ENCODE data around the gene MYO7B. TPM values are rescaled to one million over a fixed set of nuclear protein-coding genes. Genes with fewer than 3 reads are reported as not detected.

MYO7B gene
- total RNA-seq, 1 donor = 0.18 TPM

DNA sequence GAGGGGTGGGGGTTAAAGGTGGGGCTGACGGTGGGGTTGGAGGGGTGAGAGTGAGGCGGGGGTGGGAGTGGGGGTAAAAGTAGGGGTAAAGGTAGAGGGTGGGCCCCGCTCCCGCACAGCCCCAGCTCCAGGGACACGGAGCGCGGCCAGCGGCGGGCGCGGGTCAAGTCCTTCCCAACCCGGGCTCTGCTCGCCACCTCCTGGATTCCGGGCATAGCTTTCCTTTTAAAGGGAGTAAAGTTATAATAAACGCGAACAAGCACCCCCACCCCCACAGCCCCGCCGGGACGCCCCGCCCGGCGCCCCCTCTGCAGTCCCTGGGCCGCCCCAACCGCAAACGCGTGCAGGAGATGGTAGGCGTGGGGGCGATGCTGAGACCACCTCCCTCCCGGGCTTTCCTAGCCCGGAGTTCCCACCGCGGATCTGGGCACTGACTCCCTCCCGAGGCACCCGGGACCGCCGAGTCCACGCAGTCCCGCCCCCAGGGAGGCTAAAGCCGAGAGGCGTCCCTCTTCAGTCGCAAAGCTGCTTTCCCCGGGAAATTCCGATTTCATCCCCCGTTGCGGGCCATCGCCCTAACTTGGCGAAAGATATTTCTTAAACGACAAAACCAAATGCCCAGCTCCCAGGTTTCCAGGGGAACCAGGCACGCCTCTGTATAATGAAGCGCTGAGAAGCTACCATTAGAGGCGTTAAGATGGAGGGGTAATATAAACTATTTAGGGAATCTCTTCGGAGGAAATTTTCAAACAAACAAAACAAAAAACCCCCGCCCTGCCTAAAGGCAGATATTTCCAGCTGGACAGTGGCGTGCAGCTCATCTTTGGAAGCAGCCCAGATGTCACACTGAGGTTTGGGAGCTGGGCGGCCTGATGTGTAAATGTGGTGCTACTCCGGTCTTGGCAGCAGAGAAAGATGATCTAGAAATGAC lies 140.1 kb downstream of the MYO7B start, which contains the start of gene LIMS2:
Gene LIMS2, minus strand, starts transcription at position 200 of the 931 bp plus-strand sequence. CDS start 506 bp downstream, outside the sequence.
- peak; percentile 44 for DNase-seq (ENCODE audit: low read depth)
- H3K4me3 ChIP-seq (ENCODE audit: low read depth, low read length) = peak within 1 kb of the TSS; percentile 66
- TF ChIP-seq, protein P1, sequence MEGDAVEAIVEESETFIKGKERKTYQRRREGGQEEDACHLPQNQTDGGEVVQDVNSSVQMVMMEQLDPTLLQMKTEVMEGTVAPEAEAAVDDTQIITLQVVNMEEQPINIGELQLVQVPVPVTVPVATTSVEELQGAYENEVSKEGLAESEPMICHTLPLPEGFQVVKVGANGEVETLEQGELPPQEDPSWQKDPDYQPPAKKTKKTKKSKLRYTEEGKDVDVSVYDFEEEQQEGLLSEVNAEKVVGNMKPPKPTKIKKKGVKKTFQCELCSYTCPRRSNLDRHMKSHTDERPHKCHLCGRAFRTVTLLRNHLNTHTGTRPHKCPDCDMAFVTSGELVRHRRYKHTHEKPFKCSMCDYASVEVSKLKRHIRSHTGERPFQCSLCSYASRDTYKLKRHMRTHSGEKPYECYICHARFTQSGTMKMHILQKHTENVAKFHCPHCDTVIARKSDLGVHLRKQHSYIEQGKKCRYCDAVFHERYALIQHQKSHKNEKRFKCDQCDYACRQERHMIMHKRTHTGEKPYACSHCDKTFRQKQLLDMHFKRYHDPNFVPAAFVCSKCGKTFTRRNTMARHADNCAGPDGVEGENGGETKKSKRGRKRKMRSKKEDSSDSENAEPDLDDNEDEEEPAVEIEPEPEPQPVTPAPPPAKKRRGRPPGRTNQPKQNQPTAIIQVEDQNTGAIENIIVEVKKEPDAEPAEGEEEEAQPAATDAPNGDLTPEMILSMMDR (IDR thresholded peaks at IDR 0.05; ENCODE audit: insufficient read depth, low read length) = peak; percentile 41

DNA sequence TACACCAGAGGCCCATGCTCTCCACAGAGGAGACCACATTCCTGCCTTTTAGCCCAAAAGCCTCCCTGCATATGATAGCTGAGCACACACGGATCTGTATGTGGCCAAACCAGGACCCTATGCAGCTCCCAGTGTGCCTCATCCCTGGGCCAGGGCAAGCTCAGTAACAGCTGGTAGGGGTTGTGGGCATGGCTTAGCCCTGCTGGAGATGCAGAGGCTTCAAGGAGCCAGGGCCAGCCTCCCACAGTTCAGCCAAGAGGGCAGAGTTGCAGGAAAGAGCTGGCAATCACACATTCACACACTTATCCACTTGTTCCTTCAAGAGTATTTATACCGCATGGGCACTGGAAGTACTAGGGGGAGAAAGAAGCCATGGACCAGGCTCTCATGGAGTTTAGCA lies 141.4 kb downstream of the MYO7B start:
- no peak for DNase-seq (ENCODE audit: low read depth)
- TF ChIP-seq, protein P1 (IDR thresholded peaks at IDR 0.05; ENCODE audit: insufficient read depth, low read length) = no peak
- H3K4me3 ChIP-seq (ENCODE audit: low read depth, low read length) = no peak overlapping the region

DNA sequence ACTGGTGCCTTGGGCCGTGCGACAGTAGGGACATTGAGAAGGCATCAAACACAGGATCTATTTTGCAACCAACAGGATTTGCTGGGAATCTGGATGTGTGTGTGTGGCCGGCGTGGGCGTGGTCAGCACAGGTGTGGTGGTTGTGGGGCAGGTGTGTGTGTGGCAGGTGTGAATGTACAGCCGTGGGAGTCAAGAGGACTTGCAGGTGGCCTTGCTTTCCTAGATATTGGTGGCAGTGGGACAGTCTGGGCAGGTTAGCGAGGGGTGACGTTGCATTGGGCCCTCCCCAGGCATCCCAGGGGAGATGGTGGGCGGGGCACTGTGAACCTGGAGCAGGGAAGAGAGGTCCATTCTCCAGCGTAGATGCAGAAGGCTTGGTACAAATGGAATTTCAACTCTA lies 143.0 kb downstream of the MYO7B start:
- DNase-seq (ENCODE audit: low read depth) = no peak
- no peak overlapping the region for H3K4me3 ChIP-seq (ENCODE audit: low read depth, low read length)
- TF ChIP-seq, protein P1 (IDR thresholded peaks at IDR 0.05; ENCODE audit: insufficient read depth, low read length) = no peak

DNA sequence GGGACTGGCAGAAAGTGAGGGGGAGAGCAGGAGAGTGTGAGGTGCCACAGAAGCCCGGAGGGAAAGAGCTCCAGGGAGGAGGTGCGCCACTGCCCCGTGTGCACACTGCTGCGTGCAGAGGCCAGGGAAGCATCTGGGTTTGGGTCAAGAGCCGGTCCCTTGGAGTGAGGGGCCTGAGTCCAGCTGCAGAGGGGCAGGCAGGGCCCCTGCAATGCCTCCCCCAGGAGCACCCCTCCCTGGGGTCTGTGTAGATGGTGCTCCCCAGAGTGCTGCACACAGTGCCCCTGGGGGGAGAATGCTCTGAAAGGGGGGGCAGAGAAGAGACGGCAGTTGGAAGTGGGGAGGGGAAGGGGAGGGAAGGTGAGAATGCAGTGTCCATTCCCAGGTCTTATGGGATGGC lies 143.5 kb downstream of the MYO7B start:
- H3K4me3 ChIP-seq (ENCODE audit: low read depth, low read length) = no peak overlapping the region
- TF ChIP-seq, protein P1 (IDR thresholded peaks at IDR 0.05; ENCODE audit: insufficient read depth, low read length) = no peak
- DNase-seq (ENCODE audit: low read depth) = no peak

DNA sequence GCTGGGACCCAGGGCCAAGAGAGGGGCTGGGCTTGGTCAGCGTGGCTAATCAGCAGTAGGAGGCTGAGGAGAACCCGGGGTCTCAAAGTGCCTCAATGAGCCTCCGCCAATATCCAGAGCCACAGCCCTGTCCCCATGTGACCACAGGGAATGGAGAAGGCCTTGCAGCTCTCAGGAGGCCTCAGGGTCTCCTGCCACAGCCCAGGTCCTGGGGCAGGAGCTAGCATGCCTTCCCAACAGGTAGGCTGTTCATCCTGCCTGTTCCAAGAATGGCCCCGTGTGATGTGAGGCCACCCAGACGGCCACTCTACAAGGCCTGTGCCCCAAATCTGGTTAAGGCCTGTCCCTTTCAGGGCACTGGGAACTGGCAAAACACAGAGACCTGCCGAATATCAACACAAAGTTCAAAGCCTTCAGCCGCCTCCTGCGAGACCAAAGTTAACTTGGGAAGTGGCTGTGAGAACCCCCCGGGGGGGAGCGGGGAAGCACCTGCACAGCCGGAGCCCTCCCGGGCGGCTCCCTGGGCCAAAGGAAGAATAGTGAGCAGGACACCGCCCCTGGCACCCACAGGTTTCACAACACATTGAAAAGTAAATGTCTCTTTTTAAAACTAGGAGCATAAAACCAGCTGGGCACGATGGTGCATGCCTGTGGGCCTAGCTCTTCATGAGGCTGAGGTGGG lies 144.3 kb downstream of the MYO7B start:
- DNase-seq (ENCODE audit: low read depth) = no peak
- no peak overlapping the region for H3K4me3 ChIP-seq (ENCODE audit: low read depth, low read length)
- TF ChIP-seq, protein P1 (IDR thresholded peaks at IDR 0.05; ENCODE audit: insufficient read depth, low read length) = no peak

DNA sequence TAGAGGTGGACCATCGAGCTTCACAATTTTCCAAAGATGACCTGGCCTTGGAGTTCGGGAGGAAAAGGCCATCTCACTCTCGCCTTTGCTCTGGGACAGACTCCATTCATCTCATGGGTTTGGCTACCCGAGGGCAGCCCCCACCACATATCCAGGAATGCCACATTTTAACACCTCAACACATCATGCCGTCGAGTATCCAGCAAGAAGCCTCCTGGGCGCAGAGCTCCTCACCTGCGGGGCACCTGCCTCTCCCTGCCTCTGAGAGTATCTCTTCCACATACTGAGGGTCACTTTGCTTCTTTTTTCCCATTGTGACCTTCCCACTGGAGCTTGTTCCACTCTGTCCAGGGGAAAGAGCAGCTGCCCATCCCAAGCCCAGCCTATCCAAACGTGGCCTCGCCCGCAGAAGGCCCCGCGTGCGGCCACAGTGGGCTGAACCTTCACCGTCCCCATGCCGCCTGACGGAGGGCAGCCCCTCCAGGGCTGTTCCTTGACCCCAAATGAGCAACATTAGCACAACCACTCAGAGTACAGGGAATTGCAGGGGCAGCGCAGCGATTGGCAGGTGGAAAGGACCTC lies 145.3 kb downstream of the MYO7B start:
- TF ChIP-seq, protein P1 (IDR thresholded peaks at IDR 0.05; ENCODE audit: insufficient read depth, low read length) = no peak
- no peak for DNase-seq (ENCODE audit: low read depth)
- no peak overlapping the region for H3K4me3 ChIP-seq (ENCODE audit: low read depth, low read length)
